Activated naive CD8-positive, alpha-beta T cell treated with anti-CD3 and anti-CD28 coated beads for 36 hours (primary cell): Measurements from ENCODE around the gene ZIC2. TPM values are rescaled to one million over a fixed set of nuclear protein-coding genes. Genes with fewer than 3 reads are reported as not detected.

Experiments used
- DNase-seq: peaks from one replicate; pipeline ENCODE4 v3.0.0; 2021
- H3K27ac Mint-ChIP-seq: one replicate; pipeline ENCODE4 v1.8.0; 2022; ENCODE audit warnings: mild to moderate bottlenecking, moderate library complexity, mixed read lengths
- H3K27me3 Mint-ChIP-seq: one replicate; pipeline ENCODE4 v1.8.0; 2022; ENCODE audit warnings: mild to moderate bottlenecking, mixed read lengths
- H3K36me3 Mint-ChIP-seq: one replicate; pipeline ENCODE4 v1.8.0; 2021; ENCODE audit warnings: mild to moderate bottlenecking, mixed read lengths
- H3K4me1 Mint-ChIP-seq: one replicate; pipeline ENCODE4 v1.8.0; 2021; ENCODE audit warnings: mixed read lengths
- H3K4me3 Mint-ChIP-seq: one replicate; pipeline ENCODE4 v1.8.0; 2022; ENCODE audit warnings: mild to moderate bottlenecking, moderate library complexity, mixed read lengths
- H3K9me3 Mint-ChIP-seq: one replicate; pipeline ENCODE4 v1.8.0; 2022; ENCODE audit warnings: mixed read lengths
- total RNA-seq, 2 experiments: library from RNA; stranded (reverse); gene quantifications; one replicate each; pipeline ENCODE4 v1.2.3, GENCODE V29; 2021

Gene ZIC2
- total RNA-seq, 2 experiments from 2014 or later = not detected

DNA sequence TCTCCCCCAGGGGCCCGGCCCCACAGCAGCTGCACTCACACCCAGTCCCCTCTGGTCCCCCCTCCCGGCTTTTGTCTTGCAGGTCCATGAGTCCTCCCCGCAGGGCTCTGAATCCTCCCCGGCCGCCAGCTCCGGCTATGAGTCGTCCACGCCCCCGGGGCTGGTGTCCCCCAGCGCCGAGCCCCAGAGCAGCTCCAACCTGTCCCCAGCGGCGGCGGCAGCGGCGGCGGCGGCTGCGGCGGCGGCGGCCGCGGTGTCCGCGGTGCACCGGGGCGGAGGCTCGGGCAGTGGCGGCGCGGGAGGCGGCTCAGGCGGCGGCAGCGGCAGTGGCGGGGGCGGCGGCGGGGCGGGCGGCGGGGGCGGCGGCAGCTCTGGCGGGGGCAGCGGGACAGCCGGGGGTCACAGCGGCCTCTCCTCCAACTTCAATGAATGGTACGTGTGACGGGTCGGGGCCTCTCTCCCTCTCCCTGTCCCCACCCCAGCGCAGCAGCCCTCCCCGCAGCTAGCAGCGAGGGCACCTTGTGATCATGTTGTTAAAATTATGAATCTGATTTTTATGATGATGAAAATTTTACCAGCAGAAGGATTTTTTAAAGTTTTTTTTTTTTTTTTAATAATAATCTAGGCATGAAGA lies 3.8 kb downstream of the ZIC2 start:
- no peak overlapping the region for H3K27ac Mint-ChIP-seq
- peaks cover 4% of the 10 kb centered on the region for H3K9me3 Mint-ChIP-seq
- peaks cover 76% of the 10 kb centered on the region for H3K27me3 Mint-ChIP-seq
- H3K36me3 Mint-ChIP-seq = no peaks in the 10 kb centered on the region
- no peak overlapping the region for H3K4me3 Mint-ChIP-seq
- no peak for DNase-seq
- H3K4me1 Mint-ChIP-seq = peaks cover 29% of the 10 kb centered on the region

DNA sequence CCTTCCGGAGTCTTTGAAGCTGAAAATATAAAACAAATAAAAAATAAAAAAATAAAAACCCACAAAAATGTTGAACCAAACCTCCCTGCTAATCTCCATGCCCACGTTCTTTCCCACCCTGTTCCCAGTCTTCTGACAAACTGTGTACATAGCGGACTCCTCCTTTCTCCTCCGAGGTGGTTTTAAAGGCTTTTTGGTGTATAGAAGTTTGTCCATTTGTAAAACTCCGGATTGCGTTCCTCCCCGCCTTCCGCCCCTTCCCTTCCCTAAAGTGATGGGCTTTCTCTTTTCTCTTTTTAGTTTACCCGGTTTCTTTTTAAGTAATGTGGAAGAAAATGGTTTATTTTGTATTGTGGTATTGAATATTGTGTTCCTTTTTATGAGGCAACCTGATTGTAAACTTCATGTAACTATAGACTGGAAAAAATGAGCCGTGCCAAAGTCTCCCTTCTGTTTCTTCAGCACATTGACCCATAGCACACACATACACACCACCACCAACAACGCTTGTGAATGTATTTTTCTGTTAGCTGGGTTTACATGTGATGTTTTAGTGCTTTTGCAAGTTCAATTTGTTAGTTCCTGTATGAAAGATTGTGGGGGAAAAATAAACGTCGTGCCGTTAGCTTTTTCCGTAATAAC lies 4.4 kb downstream of the ZIC2 start:
- H3K36me3 Mint-ChIP-seq = no peaks in the 10 kb centered on the region
- no peak for DNase-seq
- peaks cover 4% of the 10 kb centered on the region for H3K9me3 Mint-ChIP-seq
- H3K4me1 Mint-ChIP-seq = peaks cover 29% of the 10 kb centered on the region
- no peak overlapping the region for H3K27ac Mint-ChIP-seq
- no peak overlapping the region for H3K4me3 Mint-ChIP-seq
- peaks cover 82% of the 10 kb centered on the region for H3K27me3 Mint-ChIP-seq

DNA sequence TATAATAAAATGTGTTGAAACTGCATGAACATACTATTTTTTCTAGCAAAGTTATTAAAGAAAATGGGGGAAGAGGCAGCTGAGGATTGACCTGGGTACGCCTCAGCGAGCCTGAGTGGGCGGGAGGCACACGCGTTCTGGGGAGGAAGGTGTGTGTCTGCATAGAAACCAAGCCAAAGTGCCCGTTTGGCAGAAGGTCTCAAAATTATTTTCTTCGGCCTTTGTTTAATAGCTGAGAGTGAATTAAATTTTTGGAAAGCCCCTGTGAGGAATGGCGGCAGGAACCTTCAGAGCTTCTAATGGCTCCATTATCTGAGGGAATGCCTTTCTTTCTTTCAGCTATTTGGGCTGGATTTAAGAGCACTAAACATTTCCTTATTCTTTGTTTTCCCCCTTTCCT lies 5.2 kb downstream of the ZIC2 start:
- Mint-ChIP-seq H3K4me3 (no peak overlapping the region), H3K9me3 (peaks cover 4% of the 10 kb centered on the region), H3K27ac (no peak overlapping the region), H3K4me1 (peaks cover 29% of the 10 kb centered on the region), H3K27me3 (peaks cover 89% of the 10 kb centered on the region), H3K36me3 (no peaks in the 10 kb centered on the region)
- no peak for DNase-seq

DNA sequence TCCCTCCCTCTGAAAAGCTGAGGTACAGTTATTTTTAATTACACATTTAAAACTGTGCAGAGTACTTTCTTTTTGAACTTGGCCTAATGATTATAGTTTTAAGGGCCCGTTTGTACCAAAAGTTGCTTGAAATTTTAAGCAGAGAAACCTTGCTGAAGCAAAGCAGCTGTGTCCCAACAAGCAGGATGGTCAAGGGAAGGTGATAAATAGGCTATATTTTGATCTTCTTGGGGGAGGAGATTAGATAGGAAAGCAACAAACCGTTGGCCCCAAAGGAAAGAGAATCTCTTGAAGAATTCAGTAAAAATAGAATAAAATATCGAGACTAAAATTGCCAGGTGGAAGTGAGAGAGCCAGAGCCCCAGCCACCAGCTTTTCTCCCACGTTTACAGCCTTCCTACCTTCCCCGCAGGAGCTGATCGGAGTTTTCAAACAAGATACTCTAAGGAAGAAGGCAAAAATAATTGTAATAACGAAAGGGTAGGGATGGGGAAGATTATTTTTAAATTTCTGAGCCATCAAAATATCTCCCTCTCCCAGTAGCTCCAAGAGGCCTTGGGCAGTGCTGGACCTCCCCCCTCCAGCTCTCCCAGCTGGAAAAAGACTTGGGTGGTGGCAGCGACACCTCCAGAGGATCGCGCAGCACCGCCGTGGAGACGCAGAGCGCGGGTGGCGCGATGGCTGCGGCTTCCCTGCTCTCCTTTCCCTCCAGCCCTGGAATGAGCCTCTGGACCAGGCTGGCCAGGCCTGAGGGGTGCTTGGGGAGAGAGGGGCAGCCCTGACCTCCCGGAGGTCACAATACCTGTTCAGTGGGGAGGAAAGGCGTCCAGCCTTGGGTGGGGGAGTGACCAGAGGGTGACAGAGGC lies 5.8 kb downstream of the ZIC2 start:
- peaks cover 4% of the 10 kb centered on the region for H3K9me3 Mint-ChIP-seq
- peaks cover 95% of the 10 kb centered on the region for H3K27me3 Mint-ChIP-seq
- peaks cover 31% of the 10 kb centered on the region for H3K4me1 Mint-ChIP-seq

DNA sequence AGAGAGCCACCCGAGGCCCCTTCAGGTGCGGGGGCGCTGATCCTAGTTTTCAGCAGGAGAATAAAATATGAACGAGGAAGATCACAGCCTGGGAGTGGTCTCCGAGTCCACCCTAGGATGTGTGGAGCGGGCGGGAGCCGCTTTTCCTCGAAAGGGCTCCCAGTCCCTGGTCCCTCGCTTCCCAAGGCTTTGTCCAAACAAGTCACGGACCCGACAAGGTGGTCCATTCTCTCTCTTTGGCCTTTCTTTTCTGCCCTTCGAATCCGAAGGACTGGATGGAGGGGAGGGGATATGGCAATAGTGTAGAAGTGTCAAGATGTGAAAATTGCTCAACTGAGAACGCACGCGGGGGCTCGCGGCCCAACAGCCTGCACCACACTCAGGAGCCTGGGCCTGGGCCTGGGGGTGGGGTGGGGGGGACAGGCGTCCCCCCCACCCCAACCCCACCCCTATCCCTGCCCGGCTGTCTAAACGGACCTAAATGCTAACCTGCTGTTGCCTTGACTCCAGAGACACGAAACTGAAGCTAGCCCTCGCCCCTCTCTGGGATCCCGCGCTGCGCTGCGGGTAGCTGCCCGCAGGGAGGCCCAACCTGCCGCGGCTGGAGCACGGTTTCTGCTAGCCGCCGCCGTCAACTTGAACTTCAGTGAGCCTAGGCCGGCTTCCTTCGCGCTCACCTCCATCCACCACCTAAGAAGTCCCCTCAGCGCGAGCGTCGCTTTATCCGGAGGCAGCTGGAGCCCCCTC lies 7.1 kb downstream of the ZIC2 start:
- H3K36me3 Mint-ChIP-seq = no peaks in the 10 kb centered on the region
- H3K9me3 Mint-ChIP-seq = peaks cover 4% of the 10 kb centered on the region
- peak overlapping the region; percentile 18 for H3K4me3 Mint-ChIP-seq
- peaks cover 95% of the 10 kb centered on the region for H3K27me3 Mint-ChIP-seq
- no peak for DNase-seq
- H3K4me1 Mint-ChIP-seq = peaks cover 30% of the 10 kb centered on the region
- H3K27ac Mint-ChIP-seq = no peak overlapping the region

More for the DNA sequence above, 5.8 kb downstream of the ZIC2 start:
- H3K36me3 Mint-ChIP-seq = no peaks in the 10 kb centered on the region
- no peak for DNase-seq
- no peak overlapping the region for H3K4me3 Mint-ChIP-seq
- H3K27ac Mint-ChIP-seq = no peak overlapping the region

DNA sequence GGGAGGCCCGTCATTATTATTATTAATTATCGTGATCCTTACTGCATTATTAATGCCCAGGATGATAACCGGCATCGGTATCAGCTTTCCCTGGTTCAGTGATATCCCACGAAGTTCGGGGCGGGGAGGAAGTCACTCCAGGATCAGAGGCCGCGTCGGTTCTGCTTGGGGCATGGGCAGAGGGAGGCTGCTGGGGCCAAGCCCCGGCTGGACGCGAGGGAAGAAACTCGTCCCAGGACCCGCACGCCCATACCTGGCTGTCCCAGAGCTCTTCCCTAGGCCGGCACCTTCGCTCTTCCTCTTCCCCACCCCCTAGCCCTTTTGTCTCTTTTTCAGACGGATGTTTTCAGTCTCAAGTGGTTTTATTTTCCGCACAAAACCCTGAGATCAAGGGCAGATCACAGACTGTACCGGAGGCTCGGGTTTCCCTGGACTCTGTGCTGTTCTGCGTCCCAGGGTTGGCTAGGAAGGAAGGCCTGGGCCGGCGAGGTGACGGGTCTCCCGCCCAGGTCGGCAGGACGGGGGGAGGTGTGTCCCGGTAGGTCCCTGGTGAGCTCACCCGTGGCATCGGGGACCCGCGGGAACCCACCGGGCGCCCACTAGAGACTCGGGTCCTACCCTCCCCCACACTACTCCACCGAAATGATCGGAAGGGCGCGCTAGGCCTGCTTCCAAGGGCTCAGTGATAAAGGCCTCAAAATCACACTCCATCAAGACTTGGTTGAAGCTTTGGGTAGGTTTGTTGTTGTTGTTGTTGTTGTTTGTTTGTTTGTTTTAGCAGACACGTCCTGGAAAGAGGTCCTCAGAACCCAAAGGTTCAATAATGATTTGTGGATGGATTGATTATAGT lies 7.9 kb downstream of the ZIC2 start:
- Mint-ChIP-seq H3K9me3 (peaks cover under 1% of the 10 kb centered on the region), H3K36me3 (no peaks in the 10 kb centered on the region), H3K27me3 (peaks cover 95% of the 10 kb centered on the region), H3K4me1 (peaks cover 24% of the 10 kb centered on the region), H3K4me3 (no peak overlapping the region), H3K27ac (no peak overlapping the region)
- DNase-seq = no peak

DNA sequence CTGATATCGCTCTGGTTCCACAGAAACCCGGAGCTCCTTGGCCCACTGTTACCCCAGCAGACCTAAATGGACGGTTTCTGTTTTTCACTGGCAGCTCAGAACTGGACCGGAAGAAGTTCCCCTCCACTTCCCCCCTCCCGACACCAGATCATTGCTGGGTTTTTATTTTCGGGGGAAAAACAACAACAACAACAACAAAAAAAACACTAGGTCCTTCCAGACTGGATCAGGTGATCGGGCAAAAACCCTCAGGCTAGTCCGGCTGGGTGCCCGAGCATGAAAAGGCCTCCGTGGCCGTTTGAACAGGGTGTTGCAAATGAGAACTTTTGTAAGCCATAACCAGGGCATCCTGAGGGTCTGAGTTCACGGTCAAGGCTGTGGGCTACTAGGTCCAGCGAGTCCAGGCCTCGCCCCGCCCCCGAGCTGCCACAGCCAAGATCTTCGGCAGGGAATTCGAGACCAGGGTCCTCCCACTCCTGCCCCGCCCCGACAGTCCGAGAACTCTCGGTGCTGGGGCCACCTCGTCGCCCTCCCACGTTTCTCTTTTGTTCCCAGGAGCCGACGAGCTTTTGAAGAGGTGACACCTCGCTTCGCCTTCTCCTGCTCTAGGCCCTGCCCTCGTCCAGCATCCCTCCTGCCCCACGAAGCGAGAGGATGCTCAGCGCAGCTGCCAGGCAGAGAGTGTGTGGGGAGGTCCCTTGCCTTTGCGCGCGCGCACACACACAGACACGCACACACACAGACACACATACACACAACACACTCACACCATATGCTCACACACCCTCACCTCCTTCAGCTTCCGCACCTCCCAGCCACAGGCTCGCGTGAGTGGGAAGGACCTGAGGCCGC lies 8.8 kb downstream of the ZIC2 start:
- Mint-ChIP-seq H3K4me1 (peaks cover 24% of the 10 kb centered on the region), H3K36me3 (no peaks in the 10 kb centered on the region), H3K27ac (no peak overlapping the region), H3K4me3 (peak overlapping the region; percentile 40), H3K9me3 (peaks cover 1% of the 10 kb centered on the region), H3K27me3 (peaks cover 99% of the 10 kb centered on the region)
- DNase-seq = no peak

DNA sequence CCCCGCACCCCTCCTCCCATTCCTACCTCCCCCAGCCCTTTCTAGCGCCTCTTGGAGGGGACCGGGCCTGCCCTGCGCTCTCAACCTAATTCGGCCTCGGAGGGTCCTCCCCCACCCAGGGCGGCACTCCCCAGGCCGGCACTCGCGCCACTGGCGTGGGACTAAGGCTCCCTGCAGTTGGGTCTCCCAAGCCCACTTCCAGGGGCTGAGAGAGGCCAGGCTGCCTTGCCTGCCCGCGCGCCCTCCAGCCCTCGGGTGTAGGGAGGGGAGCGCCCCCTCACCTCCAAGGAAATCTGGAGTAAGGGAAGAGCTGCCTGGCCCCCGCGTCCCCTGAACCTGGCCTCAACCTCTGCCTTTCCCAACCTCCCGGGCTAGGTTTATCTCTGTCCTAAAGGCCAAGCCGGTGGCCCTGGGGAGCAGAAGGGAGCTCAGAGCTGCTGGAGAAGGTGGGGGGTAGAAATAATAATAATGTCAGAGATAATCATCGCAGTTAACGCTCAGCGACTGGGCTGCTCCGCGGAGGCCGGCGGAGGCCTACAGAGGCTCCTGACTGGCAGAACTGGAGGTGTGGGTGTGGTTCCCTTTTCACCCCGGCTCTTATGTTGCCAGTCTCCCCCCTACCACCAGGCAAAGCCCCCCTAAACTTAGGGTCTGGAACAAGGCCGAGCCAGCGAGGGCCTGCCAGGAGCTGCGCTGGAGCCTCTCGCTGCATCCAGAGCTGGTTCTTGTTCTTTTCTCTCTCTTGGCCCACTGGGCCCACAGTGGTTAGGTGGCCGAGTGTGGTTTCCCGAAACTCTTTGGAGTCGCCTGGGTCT lies 9.6 kb downstream of the ZIC2 start:
- Mint-ChIP-seq H3K27ac (no peak overlapping the region), H3K4me3 (no peak overlapping the region), H3K9me3 (peaks cover 3% of the 10 kb centered on the region), H3K36me3 (no peaks in the 10 kb centered on the region), H3K27me3 (peaks cover 99% of the 10 kb centered on the region), H3K4me1 (peaks cover 30% of the 10 kb centered on the region)
- DNase-seq = no peak

DNA sequence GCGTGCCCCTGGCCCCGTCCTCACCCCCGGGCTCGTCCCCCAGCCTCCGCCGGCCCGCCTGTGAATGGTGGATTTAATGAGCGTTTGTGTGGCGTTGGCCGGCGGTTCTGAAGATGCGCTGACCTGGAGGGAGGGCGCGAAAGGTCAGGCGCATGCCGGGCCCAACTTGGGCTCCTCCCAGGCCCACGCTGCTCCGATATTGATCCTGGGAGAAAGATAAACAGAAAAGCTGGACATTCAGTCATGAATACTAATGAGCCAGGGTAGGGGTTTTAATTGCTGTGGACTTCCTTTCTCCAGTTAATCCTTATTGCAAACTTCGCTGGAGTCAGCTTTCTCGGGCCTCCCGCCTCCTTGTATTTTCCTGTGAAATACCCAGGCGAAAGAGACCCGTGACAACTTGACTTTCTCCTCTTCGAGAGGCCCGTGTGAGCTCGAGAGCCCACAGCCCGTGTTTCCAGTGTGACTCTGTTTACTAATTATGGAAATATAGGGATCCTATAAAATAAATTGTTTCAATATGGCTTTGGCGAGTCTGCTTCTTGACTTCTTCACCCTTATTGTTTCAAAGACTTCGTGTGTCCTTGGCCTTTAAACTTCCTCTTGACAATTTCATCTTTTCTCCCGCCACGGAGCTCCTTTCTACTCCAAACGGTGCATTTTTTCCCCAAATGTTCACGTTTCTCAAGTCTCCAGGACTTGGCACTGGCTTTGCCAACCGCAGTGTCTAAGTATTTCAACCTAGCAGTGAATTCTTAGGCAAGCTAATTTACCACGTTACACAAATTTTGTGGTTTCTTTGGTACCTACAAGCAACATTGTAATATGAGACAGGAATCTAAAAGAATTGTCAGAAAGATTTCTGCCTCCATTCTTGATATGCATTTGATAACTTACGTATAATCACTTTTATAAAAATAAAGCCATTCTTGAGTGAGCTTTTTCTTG lies 10.5 kb downstream of the ZIC2 start:
- H3K4me1 Mint-ChIP-seq = peaks cover 30% of the 10 kb centered on the region
- no peak for DNase-seq
- no peaks in the 10 kb centered on the region for H3K36me3 Mint-ChIP-seq
- H3K27me3 Mint-ChIP-seq = peaks cover 99% of the 10 kb centered on the region
- no peak overlapping the region for H3K27ac Mint-ChIP-seq
- H3K9me3 Mint-ChIP-seq = peaks cover 7% of the 10 kb centered on the region
- H3K4me3 Mint-ChIP-seq = no peak overlapping the region

DNA sequence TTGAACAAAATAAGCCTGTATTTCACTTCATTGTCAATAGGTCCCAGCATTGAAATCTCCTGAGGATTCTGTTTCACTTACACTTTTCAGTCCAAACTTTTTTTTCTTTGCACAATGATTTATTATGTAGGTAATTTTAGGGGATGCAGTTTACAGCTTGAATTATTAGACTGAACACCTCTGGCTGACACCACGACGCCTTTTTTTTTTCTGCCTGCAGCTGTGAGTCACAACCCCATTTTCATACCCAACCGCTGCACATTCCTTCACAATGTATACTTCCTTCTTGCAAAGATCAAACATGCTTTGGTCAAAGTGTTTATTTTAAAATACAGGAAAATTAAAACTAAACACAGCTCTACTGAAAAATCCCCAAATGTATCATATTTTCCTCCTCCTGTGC lies 11.4 kb downstream of the ZIC2 start:
- Mint-ChIP-seq H3K27ac (no peak overlapping the region), H3K4me3 (no peak overlapping the region), H3K27me3 (peaks cover 97% of the 10 kb centered on the region), H3K36me3 (no peaks in the 10 kb centered on the region), H3K9me3 (peaks cover 7% of the 10 kb centered on the region), H3K4me1 (peaks cover 29% of the 10 kb centered on the region)
- DNase-seq = no peak

DNA sequence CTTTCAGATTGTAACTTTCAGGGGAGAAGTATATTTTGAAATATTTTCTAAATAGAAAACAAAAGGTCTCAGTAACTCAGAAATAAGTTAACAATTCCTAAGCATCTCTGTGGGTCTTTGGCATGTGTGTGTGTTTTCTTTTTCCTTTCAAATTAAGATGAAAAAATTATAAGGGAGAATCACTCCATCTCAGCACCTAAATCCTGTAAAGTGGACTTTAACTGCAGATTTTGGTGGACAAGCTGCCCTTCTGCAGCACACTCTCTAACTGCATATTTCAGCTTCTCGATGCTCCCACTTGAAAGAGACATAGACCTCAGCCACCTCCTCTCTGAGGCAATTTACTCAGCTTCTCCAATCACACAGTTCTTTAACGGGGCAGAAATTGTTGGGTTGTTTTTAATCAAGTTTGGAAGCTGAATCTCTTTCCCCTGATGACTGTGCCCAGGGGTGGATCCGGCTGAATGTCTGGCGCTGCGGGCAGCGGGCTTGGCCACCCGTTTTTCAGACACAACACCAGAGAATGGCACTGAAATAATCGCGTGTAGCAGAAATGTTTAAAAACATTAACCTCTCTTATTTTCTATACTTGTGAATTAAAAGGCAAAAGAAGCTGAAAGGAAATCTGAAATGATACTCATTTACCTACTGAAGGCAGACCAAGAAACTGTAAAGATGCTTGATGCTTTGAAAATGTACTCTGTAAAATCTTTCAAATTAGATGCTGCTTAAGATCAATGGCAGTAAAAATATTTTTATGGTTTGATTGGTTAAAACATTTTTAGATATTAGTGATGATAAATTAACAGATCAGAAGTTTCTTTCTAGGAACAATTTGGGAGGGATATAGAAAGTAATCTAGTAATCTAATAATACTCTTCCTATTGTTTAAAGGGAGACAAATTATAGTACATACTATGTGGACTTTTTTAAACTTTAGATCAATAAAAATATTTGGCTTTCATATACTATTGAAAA lies 12.4 kb downstream of the ZIC2 start:
- no peak for DNase-seq
- Mint-ChIP-seq H3K4me1 (peaks cover 28% of the 10 kb centered on the region), H3K27ac (no peak overlapping the region), H3K9me3 (peaks cover 7% of the 10 kb centered on the region), H3K4me3 (no peak overlapping the region), H3K27me3 (peaks cover 97% of the 10 kb centered on the region), H3K36me3 (no peaks in the 10 kb centered on the region)
